ENCODE results near the gene KIF21B.

GRCh38 chr1:200966934-200967333 lies 56.6 kb downstream of the KIF21B start:
- TF ChIP-seq, protein P1, sequence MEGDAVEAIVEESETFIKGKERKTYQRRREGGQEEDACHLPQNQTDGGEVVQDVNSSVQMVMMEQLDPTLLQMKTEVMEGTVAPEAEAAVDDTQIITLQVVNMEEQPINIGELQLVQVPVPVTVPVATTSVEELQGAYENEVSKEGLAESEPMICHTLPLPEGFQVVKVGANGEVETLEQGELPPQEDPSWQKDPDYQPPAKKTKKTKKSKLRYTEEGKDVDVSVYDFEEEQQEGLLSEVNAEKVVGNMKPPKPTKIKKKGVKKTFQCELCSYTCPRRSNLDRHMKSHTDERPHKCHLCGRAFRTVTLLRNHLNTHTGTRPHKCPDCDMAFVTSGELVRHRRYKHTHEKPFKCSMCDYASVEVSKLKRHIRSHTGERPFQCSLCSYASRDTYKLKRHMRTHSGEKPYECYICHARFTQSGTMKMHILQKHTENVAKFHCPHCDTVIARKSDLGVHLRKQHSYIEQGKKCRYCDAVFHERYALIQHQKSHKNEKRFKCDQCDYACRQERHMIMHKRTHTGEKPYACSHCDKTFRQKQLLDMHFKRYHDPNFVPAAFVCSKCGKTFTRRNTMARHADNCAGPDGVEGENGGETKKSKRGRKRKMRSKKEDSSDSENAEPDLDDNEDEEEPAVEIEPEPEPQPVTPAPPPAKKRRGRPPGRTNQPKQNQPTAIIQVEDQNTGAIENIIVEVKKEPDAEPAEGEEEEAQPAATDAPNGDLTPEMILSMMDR (IDR thresholded peaks at IDR 0.05; ENCODE audit: borderline replicate concordance, extremely low read depth, low read length, poor library complexity, severe bottlenecking): no peak
- TF ChIP-seq EZH2 (IDR thresholded peaks at IDR 0.05; ENCODE audit: borderline replicate concordance, low read depth, low read length, severe bottlenecking): no peak

All from DND-41 (cell line).